Astrocyte (in vitro differentiated cells and primary cell): Measurements from ENCODE around the gene FPGS. TPM values are rescaled to one million over a fixed set of nuclear protein-coding genes. Genes with fewer than 3 reads are reported as not detected.
A peak's percentile ranks its signal among the peaks of the same experiment; 100 is the strongest.

ENCODE experiments used
- DNase-seq: peaks from one replicate; pipeline ENCODE4 v3.0.0-alpha.2; 2010; ENCODE audit warnings: low read depth
- FAIRE-seq: peaks from 2 replicates; lab custom pipeline; 2011; peaks lifted over from hg19 to GRCh38; lab: Jason Lieb, UNC
- H2AFZ ChIP-seq: 2 replicates; pipeline ENCODE4 v1.6.0; 2012; ENCODE audit warnings: low read depth, low read length, inconsistent platforms
- H3K27ac ChIP-seq: 2 replicates; pipeline ENCODE4 v1.5.1; 2011; ENCODE audit warnings: low read depth, low read length, inconsistent platforms
- H3K27me3 ChIP-seq: 2 replicates; pipeline ENCODE4 v1.6.0; 2011; ENCODE audit warnings: low read length, inconsistent platforms; ENCODE audit not compliant: insufficient read depth
- H3K36me3 ChIP-seq: 2 replicates; pipeline ENCODE4 v1.5.1; 2011; ENCODE audit warnings: low read length, inconsistent platforms; ENCODE audit not compliant: insufficient read depth
- H3K4me1 ChIP-seq: 2 replicates; pipeline ENCODE4 v1.5.1; 2011; ENCODE audit warnings: low read length, inconsistent platforms; ENCODE audit not compliant: insufficient read depth
- H3K4me2 ChIP-seq: 2 replicates; pipeline ENCODE4 v1.6.0; 2012; ENCODE audit warnings: low read length, inconsistent platforms
- H3K4me3 ChIP-seq: 2 replicates; pipeline ENCODE4 v1.5.1; 2011; ENCODE audit warnings: low read depth, mild to moderate bottlenecking, low read length, inconsistent platforms; ENCODE audit not compliant: insufficient read depth
- H3K79me2 ChIP-seq: 2 replicates; pipeline ENCODE4 v1.6.0; 2012; ENCODE audit warnings: mild to moderate bottlenecking, low read length, inconsistent platforms; ENCODE audit not compliant: insufficient read depth
- H3K9ac ChIP-seq: 2 replicates; pipeline ENCODE4 v1.6.0; 2012; ENCODE audit warnings: mild to moderate bottlenecking, low read length, inconsistent platforms
- H3K9me3 ChIP-seq: 2 replicates; pipeline ENCODE4 v1.5.1; 2012; ENCODE audit warnings: low read depth, mild to moderate bottlenecking, low read length, inconsistent platforms; ENCODE audit not compliant: insufficient read depth
- H4K20me1 ChIP-seq: 2 replicates; pipeline ENCODE4 v1.6.0; 2012; ENCODE audit warnings: low read length, inconsistent platforms; ENCODE audit not compliant: insufficient read depth
- H3K27ac Mint-ChIP-seq: one replicate; pipeline ENCODE4 v1.8.0; 2021; ENCODE audit warnings: mild to moderate bottlenecking, mixed read lengths; ENCODE audit not compliant: unreplicated experiment
- H3K27me3 Mint-ChIP-seq: one replicate; pipeline ENCODE4 v1.8.0; 2021; ENCODE audit warnings: low read depth, mixed read lengths; ENCODE audit not compliant: unreplicated experiment
- H3K36me3 Mint-ChIP-seq: one replicate; pipeline ENCODE4 v1.8.0; 2021; ENCODE audit warnings: low read depth, mixed read lengths; ENCODE audit not compliant: unreplicated experiment
- H3K4me1 Mint-ChIP-seq: one replicate; pipeline ENCODE4 v1.8.0; 2021; ENCODE audit warnings: low read depth, mixed read lengths; ENCODE audit not compliant: unreplicated experiment
- H3K4me3 Mint-ChIP-seq: one replicate; pipeline ENCODE4 v1.8.0; 2021; ENCODE audit warnings: mild to moderate bottlenecking, moderate library complexity, mixed read lengths; ENCODE audit not compliant: unreplicated experiment
- H3K9me3 Mint-ChIP-seq: one replicate; pipeline ENCODE4 v1.8.0; 2021; ENCODE audit warnings: mild to moderate bottlenecking, mixed read lengths; ENCODE audit not compliant: unreplicated experiment
- CTCF ChIP-seq: IDR thresholded peaks from 2 replicates; pipeline ENCODE4 v1.5.1; 2011; ENCODE audit warnings: low read depth, mild to moderate bottlenecking, inconsistent platforms, low read length, moderate library complexity; ENCODE audit not compliant: insufficient read depth
- EZH2 ChIP-seq: IDR thresholded peaks from 2 replicates; pipeline ENCODE4 v1.6.1; 2012; ENCODE audit warnings: mild to moderate bottlenecking, low read length, inconsistent platforms; ENCODE audit not compliant: insufficient read depth
- total RNA-seq: library from RNA; stranded (reverse); gene quantifications from 2 replicates; pipeline ENCODE4 v1.2.1, GENCODE V29; 2021

FPGS gene
- total RNA-seq, 1 donor from 2014 or later, result 49.4 TPM

GRCh38 chr9:127769101-127769500, 33.6 kb upstream of the FPGS start:
- no peak overlapping the region for H3K4me3 Mint-ChIP-seq
- Histone ChIP-seq H3K4me3 (no peak overlapping the region), H4K20me1 (no peaks in the 10 kb centered on the region), H3K27ac (peak overlapping the region; percentile 74), H3K4me2 (no peak overlapping the region), H3K79me2 (no peaks in the 10 kb centered on the region), H3K36me3 (no peaks in the 10 kb centered on the region), H2AFZ (no peak overlapping the region), H3K27me3 (no peaks in the 10 kb centered on the region), H3K9ac (peak overlapping the region; percentile 1), H3K9me3 (no peaks in the 10 kb centered on the region), H3K4me1 (peaks cover 25% of the 10 kb centered on the region)
- H3K27ac Mint-ChIP-seq, result peak overlapping the region; percentile 91
- H3K36me3 Mint-ChIP-seq, result peaks cover 12% of the 10 kb centered on the region
- H3K9me3 Mint-ChIP-seq, result peaks cover 4% of the 10 kb centered on the region
- no peak for FAIRE-seq
- TF ChIP-seq EZH2 (no peak), CTCF (no peak)
- no peak for DNase-seq
- H3K27me3 Mint-ChIP-seq, result peaks cover 5% of the 10 kb centered on the region
- H3K4me1 Mint-ChIP-seq, result peaks cover 22% of the 10 kb centered on the region

- H3K36me3 ChIP-seq, result no peaks in the 10 kb centered on the region
- H3K4me3 Mint-ChIP-seq, result peak overlapping the region; percentile 86
- no peak overlapping the region for H3K4me3 ChIP-seq
- H3K27me3 Mint-ChIP-seq, result peaks cover 6% of the 10 kb centered on the region
- no peaks in the 10 kb centered on the region for H3K9me3 ChIP-seq
- peaks cover 4% of the 10 kb centered on the region for H3K9me3 Mint-ChIP-seq
- H3K27ac ChIP-seq, result no peak overlapping the region
- no peak overlapping the region for H2AFZ ChIP-seq
- TF ChIP-seq EZH2 (no peak), CTCF (no peak)
- H3K36me3 Mint-ChIP-seq, result peaks cover 9% of the 10 kb centered on the region
- H3K4me1 Mint-ChIP-seq, result peaks cover 20% of the 10 kb centered on the region
- H3K4me2 ChIP-seq, result peak overlapping the region; percentile 87
- FAIRE-seq (no peak), DNase-seq (no peak)
- no peaks in the 10 kb centered on the region for H3K27me3 ChIP-seq
- H3K9ac ChIP-seq, result peak overlapping the region; percentile 42
- H3K4me1 ChIP-seq, result peaks cover 25% of the 10 kb centered on the region
- H3K27ac Mint-ChIP-seq, result no peak overlapping the region
- no peaks in the 10 kb centered on the region for H3K79me2 ChIP-seq
- H4K20me1 ChIP-seq, result no peaks in the 10 kb centered on the region
Observed at GRCh38 chr9:127769929-127770582, 32.6 kb upstream of the FPGS start.

GRCh38 chr9:127770583-127770904, 32.1 kb upstream of the FPGS start:
- peaks cover 7% of the 10 kb centered on the region for H3K36me3 Mint-ChIP-seq
- no peaks in the 10 kb centered on the region for H3K79me2 ChIP-seq
- H3K9me3 ChIP-seq, result no peaks in the 10 kb centered on the region
- H3K27me3 ChIP-seq, result no peaks in the 10 kb centered on the region
- no peak for TF ChIP-seq CTCF
- no peak for TF ChIP-seq EZH2
- peak overlapping the region; percentile 86 for H3K4me3 Mint-ChIP-seq
- no peak overlapping the region for H3K27ac Mint-ChIP-seq
- peaks cover 25% of the 10 kb centered on the region for H3K4me1 ChIP-seq
- no peaks in the 10 kb centered on the region for H4K20me1 ChIP-seq
- peak overlapping the region; percentile 33 for H3K27ac ChIP-seq
- peaks cover 20% of the 10 kb centered on the region for H3K4me1 Mint-ChIP-seq
- H3K4me2 ChIP-seq, result peak overlapping the region; percentile 87
- FAIRE-seq (no peak), DNase-seq (no peak)
- peak overlapping the region; percentile 56 for H3K4me3 ChIP-seq
- H3K36me3 ChIP-seq, result no peaks in the 10 kb centered on the region
- H3K27me3 Mint-ChIP-seq, result peaks cover 6% of the 10 kb centered on the region
- H3K9ac ChIP-seq, result peak overlapping the region; percentile 42
- H3K9me3 Mint-ChIP-seq, result peaks cover 2% of the 10 kb centered on the region
- H2AFZ ChIP-seq, result no peak overlapping the region
